Glutamatergic neuron (in vitro differentiated cells): Measurements from ENCODE around the gene C1QL1. TPM values are rescaled to one million over a fixed set of nuclear protein-coding genes. Genes with fewer than 3 reads are reported as not detected.

ENCODE experiments used
- DNase-seq: peaks from one replicate; pipeline ENCODE4 v3.0.0; 2022
- H3K27ac Mint-ChIP-seq: one replicate; pipeline ENCODE4 v1.8.0; 2020; ENCODE audit warnings: mild to moderate bottlenecking, mixed read lengths, inconsistent platforms; ENCODE audit not compliant: unreplicated experiment
- H3K27me3 Mint-ChIP-seq: one replicate; pipeline ENCODE4 v1.8.0; 2020; ENCODE audit warnings: mild to moderate bottlenecking, moderate library complexity, mixed read lengths, inconsistent platforms; ENCODE audit not compliant: unreplicated experiment
- H3K36me3 Mint-ChIP-seq: one replicate; pipeline ENCODE4 v1.8.0; 2020; ENCODE audit warnings: mild to moderate bottlenecking, mixed read lengths, inconsistent platforms; ENCODE audit not compliant: unreplicated experiment
- H3K4me1 Mint-ChIP-seq: one replicate; pipeline ENCODE4 v1.8.0; 2020; ENCODE audit warnings: mild to moderate bottlenecking, low read depth, mixed read lengths, inconsistent platforms; ENCODE audit not compliant: unreplicated experiment
- H3K4me3 Mint-ChIP-seq: one replicate; pipeline ENCODE4 v1.8.0; 2020; ENCODE audit warnings: mild to moderate bottlenecking, mixed read lengths, inconsistent platforms; ENCODE audit not compliant: unreplicated experiment
- H3K9me3 Mint-ChIP-seq: one replicate; pipeline ENCODE4 v1.8.0; 2020; ENCODE audit warnings: mild to moderate bottlenecking, moderate library complexity, mixed read lengths, inconsistent platforms; ENCODE audit not compliant: unreplicated experiment
- CTCF ChIP-seq: fragments of 200-600 bp; sonication (generic); IDR thresholded peaks from one replicate; pipeline ENCODE4 v1.5.0; 2021; ENCODE audit not compliant: partially characterized antibody, unreplicated experiment
- total RNA-seq: library from RNA; stranded (reverse); fragmentation: NEBNext Ultra II Directional; extraction: Animal tissue kit (Norgen Biotek cat#: 25700); gene quantifications from one replicate; pipeline ENCODE4 v1.2.1, GENCODE V29; 2021; ENCODE audit not compliant: unreplicated experiment

C1QL1 gene
- total RNA-seq, 1 donor from 2014 or later: 14.6 TPM

GRCh38 chr17:44997733-44998520 is 29.8 kb upstream of the C1QL1 start:
- H3K36me3 Mint-ChIP-seq: peaks cover 21% of the 10 kb centered on the region

GRCh38 chr17:44996304-44996703 is 28.2 kb upstream of the C1QL1 start:
- peaks cover 21% of the 10 kb centered on the region for H3K36me3 Mint-ChIP-seq
- H3K27me3 Mint-ChIP-seq: peaks cover 25% of the 10 kb centered on the region
- peaks cover 13% of the 10 kb centered on the region for H3K4me1 Mint-ChIP-seq
- DNase-seq: no peak
- H3K9me3 Mint-ChIP-seq: peaks cover 9% of the 10 kb centered on the region
- H3K4me3 Mint-ChIP-seq: no peak overlapping the region
- no peak overlapping the region for H3K27ac Mint-ChIP-seq
- no peak for TF ChIP-seq CTCF

More at GRCh38 chr17:44997733-44998520, 29.8 kb upstream of the C1QL1 start:
- peaks cover 8% of the 10 kb centered on the region for H3K4me1 Mint-ChIP-seq
- no peak for TF ChIP-seq CTCF
- no peak overlapping the region for H3K27ac Mint-ChIP-seq
- no peak for DNase-seq
- H3K9me3 Mint-ChIP-seq: peaks cover 9% of the 10 kb centered on the region
- peaks cover 20% of the 10 kb centered on the region for H3K27me3 Mint-ChIP-seq
- H3K4me3 Mint-ChIP-seq: no peak overlapping the region

GRCh38 chr17:44995436-44996001 is 27.4 kb upstream of the C1QL1 start:
- H3K27ac Mint-ChIP-seq: no peak overlapping the region
- peaks cover 23% of the 10 kb centered on the region for H3K27me3 Mint-ChIP-seq
- H3K9me3 Mint-ChIP-seq: peaks cover 8% of the 10 kb centered on the region
- peaks cover 21% of the 10 kb centered on the region for H3K36me3 Mint-ChIP-seq
- TF ChIP-seq CTCF: no peak
- no peak for DNase-seq
- H3K4me3 Mint-ChIP-seq: no peak overlapping the region
- peaks cover 15% of the 10 kb centered on the region for H3K4me1 Mint-ChIP-seq

- Mint-ChIP-seq H3K4me1 (peaks cover 33% of the 10 kb centered on the region), H3K27me3 (peaks cover 24% of the 10 kb centered on the region)
Measured at GRCh38 chr17:44992242-44992939, 24.3 kb upstream of the C1QL1 start.

More at GRCh38 chr17:44992242-44992939, 24.3 kb upstream of the C1QL1 start:
- no peak overlapping the region for H3K4me3 Mint-ChIP-seq
- no peak for DNase-seq
- no peak for TF ChIP-seq CTCF
- H3K27ac Mint-ChIP-seq: peak overlapping the region; percentile 52
- peaks cover 6% of the 10 kb centered on the region for H3K36me3 Mint-ChIP-seq
- peaks cover 6% of the 10 kb centered on the region for H3K9me3 Mint-ChIP-seq
